Erythroblast (primary cell): ENCODE results near the gene MRPL19.

Experiments used
- GATA1 ChIP-seq: IDR thresholded peaks from 2 replicates; pipeline ENCODE4 v1.6.1; 2011; ENCODE audit warnings: low read depth, mild to moderate bottlenecking, control low read depth, low read length, moderate library complexity
- POLR2A ChIP-seq: IDR thresholded peaks from 2 replicates; pipeline ENCODE4 v1.6.1; 2011; ENCODE audit warnings: mild to moderate bottlenecking, low read length

DNA sequence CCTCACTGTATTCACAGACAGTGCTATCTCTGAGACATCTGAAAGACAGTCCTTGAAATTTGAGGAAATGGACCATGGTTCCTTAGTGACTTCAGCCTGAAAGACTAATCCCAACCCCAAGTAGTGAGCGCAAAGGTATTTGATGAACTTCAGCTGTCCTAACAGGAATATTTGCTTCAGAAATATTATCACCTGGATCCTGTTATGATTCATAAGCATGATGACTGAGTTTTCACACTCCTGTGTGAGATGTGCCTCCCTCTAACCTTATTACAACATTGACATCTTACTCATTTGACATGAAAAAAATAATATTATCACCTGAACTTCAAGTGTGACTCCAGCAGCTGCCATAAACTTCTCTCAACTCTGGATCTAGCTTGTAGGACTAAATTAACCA lies 11.6 kb upstream of the MRPL19 start:
- TF ChIP-seq POLR2A (no peak), GATA1 (no peak)
